ENCODE measurements around the gene ABTB1.

- TF ChIP-seq IRF3 (IDR thresholded peaks at IDR 0.05; ENCODE audit: low read depth, low read length) (no peak), CTCF (IDR thresholded peaks at IDR 0.05) (no peak)
Measured at GRCh38 chr3:127666676-127667075, 6.1 kb upstream of the ABTB1 start.
